ENCODE measurements around the gene TMEM167B.

The TMEM167B gene

DNA sequence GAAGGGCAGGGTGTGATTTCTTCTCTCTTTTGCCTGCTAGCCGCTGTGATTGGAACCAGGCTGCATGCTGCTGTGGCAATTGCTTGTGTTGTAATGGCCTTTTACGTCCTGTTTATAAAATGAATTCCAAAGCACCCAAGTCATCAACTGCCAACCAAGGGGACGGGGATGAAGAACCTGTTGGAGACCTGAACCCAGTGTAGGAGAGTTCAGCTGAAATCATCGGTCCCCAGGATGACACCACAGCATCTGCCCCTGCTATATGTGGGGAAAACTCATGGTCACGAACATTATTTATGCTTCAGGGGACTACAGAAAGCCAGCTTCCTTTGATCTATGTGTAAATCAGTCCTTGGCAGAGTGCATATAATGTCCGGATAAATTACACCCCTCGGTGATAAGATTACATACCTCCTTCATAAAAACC is 3.8 kb downstream of the TMEM167B start:
- no peak for DNase-seq (ENCODE audit: extremely low read depth, insufficient read length)
- no peak for TF ChIP-seq CTCF (IDR thresholded peaks at IDR 0.05; ENCODE audit: insufficient read depth, low read length, poor library complexity, severe bottlenecking)

DNA sequence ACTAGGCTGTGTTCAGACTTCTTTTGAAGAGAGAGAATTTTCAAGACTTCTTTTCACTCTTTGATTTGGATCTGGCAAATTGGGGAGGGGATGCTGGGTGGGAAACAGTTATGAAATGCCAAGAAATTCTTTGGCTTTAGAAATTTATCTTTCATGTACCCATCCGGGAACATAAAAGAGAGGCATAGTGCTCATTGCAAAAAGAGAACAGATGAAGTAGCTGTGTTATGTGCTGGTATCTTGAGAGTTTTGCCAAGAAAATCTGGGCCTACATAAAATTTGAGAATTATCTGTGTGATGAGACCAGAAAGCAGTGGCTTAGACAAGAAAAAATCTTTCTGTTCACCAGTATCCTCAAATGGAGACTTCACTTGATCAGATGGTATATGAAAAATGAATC is 4.3 kb downstream of the TMEM167B start:
- Histone ChIP-seq H3K4me3 (replicated peaks; ENCODE audit: low read depth, low read length) (no peak overlapping the region), H3K27me3 (replicated peaks; ENCODE audit: control insufficient read depth, insufficient read depth, low read length) (no peaks in the 10 kb centered on the region), H3K36me3 (ENCODE audit: control insufficient read depth, insufficient read depth, low read length) (peaks cover 2% of the 10 kb centered on the region)
- no peak for TF ChIP-seq CTCF (IDR thresholded peaks at IDR 0.05; ENCODE audit: insufficient read depth, low read length, poor library complexity, severe bottlenecking)
- no peak for DNase-seq (ENCODE audit: extremely low read depth, insufficient read length)

More for the DNA sequence above, 3.8 kb downstream of the TMEM167B start:
- peaks cover 2% of the 10 kb centered on the region for H3K36me3 ChIP-seq (ENCODE audit: control insufficient read depth, insufficient read depth, low read length)
- H3K4me3 ChIP-seq (replicated peaks; ENCODE audit: low read depth, low read length): no peak overlapping the region
- no peaks in the 10 kb centered on the region for H3K27me3 ChIP-seq (replicated peaks; ENCODE audit: control insufficient read depth, insufficient read depth, low read length)

DNA sequence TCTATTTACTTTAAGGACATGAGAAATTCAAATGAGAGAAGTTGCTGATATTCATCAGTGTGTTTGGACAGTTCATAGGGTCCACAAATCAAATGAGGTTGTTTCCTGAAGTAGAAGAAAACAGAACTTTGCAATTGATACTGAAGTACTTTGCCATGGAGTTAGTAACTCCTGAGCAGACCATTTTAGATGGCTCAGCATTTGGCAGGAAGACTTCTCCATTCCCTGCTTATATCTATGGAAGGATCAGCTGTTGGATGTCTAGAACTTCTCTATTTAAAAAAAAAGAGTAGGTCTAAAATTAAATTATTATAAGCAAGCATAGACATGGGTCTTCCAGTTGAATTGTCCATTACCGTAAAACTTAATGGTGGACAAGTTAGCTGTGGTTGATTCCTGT is 5.1 kb downstream of the TMEM167B start:
- TF ChIP-seq CTCF (IDR thresholded peaks at IDR 0.05; ENCODE audit: insufficient read depth, low read length, poor library complexity, severe bottlenecking): no peak
- no peak for DNase-seq (ENCODE audit: extremely low read depth, insufficient read length)
- Histone ChIP-seq H3K27me3 (replicated peaks; ENCODE audit: control insufficient read depth, insufficient read depth, low read length) (no peaks in the 10 kb centered on the region), H3K4me3 (replicated peaks; ENCODE audit: low read depth, low read length) (no peak overlapping the region), H3K36me3 (ENCODE audit: control insufficient read depth, insufficient read depth, low read length) (peaks cover 2% of the 10 kb centered on the region)

- Histone ChIP-seq H3K4me3 (replicated peaks; ENCODE audit: low read depth, low read length) (no peak overlapping the region), H3K36me3 (ENCODE audit: control insufficient read depth, insufficient read depth, low read length) (peaks cover 2% of the 10 kb centered on the region), H3K27me3 (replicated peaks; ENCODE audit: control insufficient read depth, insufficient read depth, low read length) (no peaks in the 10 kb centered on the region)
- no peak for DNase-seq (ENCODE audit: extremely low read depth, insufficient read length)
- no peak for TF ChIP-seq CTCF (IDR thresholded peaks at IDR 0.05; ENCODE audit: insufficient read depth, low read length, poor library complexity, severe bottlenecking)
These were observed 5.6 kb downstream of the TMEM167B start for GRCh38 chr1:109096120-109096519.

DNA sequence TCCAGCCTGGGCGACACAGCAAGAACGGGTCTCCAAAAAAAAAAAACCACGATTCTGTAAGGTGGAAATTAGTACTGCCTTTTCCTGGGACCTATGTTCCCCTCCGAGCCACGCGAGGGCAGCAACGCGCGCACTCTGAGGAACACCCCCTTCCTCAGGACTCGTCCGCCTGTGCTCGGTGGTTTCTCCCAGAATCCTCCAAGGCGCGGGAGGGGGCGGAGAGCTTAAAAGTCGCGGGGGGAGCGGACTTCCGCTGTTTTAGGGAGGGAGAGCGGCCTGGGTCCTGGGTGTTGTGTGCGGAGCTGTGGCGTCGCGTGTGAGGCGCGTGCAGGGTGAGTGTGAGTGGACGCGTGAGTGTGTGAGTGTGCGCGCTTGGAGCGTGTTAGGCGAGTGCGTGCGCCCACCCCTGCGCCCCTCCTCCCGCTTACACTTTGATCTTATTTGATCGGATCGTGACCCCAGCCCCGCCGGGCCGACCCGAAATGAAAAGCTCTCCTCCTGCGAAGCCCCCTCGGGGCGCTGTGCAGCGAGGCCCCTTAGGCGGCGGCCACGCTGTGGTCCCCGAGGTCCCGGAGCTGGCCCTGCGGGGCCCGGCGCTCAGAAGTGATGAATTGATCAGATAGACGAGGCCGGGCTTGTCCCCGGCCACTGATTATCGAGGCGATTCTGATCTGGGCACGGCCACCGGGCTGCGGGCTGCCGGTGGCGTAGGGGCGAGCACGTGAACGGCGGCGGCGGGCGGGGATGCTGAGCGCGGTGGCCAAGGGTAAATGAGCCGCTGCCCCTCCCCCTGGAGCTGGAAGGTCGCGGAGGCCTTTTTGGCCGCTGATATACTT is 9.6 kb downstream of the TMEM167B start:
- DNase-seq (ENCODE audit: extremely low read depth, insufficient read length): peak; percentile 95
- TF ChIP-seq CTCF (IDR thresholded peaks at IDR 0.05; ENCODE audit: insufficient read depth, low read length, poor library complexity, severe bottlenecking): peak; percentile 90
- H3K27me3 ChIP-seq (replicated peaks; ENCODE audit: control insufficient read depth, insufficient read depth, low read length): no peaks in the 10 kb centered on the region
- H3K4me3 ChIP-seq (replicated peaks; ENCODE audit: low read depth, low read length): peak overlapping the region; percentile 97
- H3K36me3 ChIP-seq (ENCODE audit: control insufficient read depth, insufficient read depth, low read length): no peaks in the 10 kb centered on the region

All from GM06990 (cell line).